ENCODE data around the gene SNX17.
"Not testable (repeated sequence)": the region's sequence is repeated elsewhere in the genome, so short reads cannot be mapped to it uniquely, and the experiment has no call there.

Gene SNX17

DNA sequence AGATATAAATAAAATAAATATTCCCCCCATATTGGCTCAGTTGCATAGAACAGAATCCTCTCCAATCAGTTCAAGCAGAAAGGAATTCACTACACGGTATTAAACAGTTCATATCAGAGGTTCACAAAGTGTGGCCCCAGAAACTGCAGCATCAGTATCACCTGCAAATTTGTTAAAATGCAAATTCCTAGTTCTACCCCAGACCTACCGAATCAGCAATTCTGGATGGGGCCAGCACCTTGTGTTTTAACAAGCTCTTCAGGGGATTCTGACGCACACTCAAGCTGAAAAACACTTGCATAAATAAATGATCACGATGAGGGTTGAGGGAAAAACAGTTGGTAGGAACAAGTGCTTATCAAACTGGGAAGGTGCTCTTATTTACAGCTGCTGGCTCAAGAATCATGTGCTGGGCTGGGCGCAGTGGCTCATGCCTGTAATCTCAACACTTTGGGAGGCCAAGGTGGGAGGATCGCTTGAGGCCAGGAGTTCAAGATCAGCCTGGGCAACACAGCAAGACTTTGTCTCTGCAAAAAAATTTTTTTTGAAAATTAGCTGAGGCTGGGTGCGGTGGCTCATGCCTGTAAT, 20.2 kb upstream of the SNX17 start:
- no peak overlapping the region for H3K27ac ChIP-seq (replicated peaks)
- DNase-seq (ENCODE audit: low read depth in 1 of 2, low spot score in 1 of 2), result no peak
- H3K27me3 ChIP-seq (ENCODE audit: insufficient read depth, poor library complexity, severe bottlenecking), result no peaks in the 10 kb centered on the region
- TF ChIP-seq, protein P1, sequence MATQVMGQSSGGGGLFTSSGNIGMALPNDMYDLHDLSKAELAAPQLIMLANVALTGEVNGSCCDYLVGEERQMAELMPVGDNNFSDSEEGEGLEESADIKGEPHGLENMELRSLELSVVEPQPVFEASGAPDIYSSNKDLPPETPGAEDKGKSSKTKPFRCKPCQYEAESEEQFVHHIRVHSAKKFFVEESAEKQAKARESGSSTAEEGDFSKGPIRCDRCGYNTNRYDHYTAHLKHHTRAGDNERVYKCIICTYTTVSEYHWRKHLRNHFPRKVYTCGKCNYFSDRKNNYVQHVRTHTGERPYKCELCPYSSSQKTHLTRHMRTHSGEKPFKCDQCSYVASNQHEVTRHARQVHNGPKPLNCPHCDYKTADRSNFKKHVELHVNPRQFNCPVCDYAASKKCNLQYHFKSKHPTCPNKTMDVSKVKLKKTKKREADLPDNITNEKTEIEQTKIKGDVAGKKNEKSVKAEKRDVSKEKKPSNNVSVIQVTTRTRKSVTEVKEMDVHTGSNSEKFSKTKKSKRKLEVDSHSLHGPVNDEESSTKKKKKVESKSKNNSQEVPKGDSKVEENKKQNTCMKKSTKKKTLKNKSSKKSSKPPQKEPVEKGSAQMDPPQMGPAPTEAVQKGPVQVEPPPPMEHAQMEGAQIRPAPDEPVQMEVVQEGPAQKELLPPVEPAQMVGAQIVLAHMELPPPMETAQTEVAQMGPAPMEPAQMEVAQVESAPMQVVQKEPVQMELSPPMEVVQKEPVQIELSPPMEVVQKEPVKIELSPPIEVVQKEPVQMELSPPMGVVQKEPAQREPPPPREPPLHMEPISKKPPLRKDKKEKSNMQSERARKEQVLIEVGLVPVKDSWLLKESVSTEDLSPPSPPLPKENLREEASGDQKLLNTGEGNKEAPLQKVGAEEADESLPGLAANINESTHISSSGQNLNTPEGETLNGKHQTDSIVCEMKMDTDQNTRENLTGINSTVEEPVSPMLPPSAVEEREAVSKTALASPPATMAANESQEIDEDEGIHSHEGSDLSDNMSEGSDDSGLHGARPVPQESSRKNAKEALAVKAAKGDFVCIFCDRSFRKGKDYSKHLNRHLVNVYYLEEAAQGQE (IDR thresholded peaks at IDR 0.05; ENCODE audit: insufficient replicate concordance, low read depth), result no peak
- TF ChIP-seq, protein P2, sequence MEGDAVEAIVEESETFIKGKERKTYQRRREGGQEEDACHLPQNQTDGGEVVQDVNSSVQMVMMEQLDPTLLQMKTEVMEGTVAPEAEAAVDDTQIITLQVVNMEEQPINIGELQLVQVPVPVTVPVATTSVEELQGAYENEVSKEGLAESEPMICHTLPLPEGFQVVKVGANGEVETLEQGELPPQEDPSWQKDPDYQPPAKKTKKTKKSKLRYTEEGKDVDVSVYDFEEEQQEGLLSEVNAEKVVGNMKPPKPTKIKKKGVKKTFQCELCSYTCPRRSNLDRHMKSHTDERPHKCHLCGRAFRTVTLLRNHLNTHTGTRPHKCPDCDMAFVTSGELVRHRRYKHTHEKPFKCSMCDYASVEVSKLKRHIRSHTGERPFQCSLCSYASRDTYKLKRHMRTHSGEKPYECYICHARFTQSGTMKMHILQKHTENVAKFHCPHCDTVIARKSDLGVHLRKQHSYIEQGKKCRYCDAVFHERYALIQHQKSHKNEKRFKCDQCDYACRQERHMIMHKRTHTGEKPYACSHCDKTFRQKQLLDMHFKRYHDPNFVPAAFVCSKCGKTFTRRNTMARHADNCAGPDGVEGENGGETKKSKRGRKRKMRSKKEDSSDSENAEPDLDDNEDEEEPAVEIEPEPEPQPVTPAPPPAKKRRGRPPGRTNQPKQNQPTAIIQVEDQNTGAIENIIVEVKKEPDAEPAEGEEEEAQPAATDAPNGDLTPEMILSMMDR (IDR thresholded peaks at IDR 0.05; ENCODE audit: insufficient read depth, low read length), result no peak
- TF ChIP-seq GABPA (IDR thresholded peaks at IDR 0.05; ENCODE audit: low read depth) (no peak), POLR2AphosphoS5 (IDR thresholded peaks at IDR 0.05; ENCODE audit: low read depth) (no peak), SPI1 (IDR thresholded peaks at IDR 0.05; ENCODE audit: borderline replicate concordance, low read depth) (no peak)
- H3K4me3 ChIP-seq (replicated peaks; ENCODE audit: insufficient read depth, low read length), result no peak overlapping the region

DNA sequence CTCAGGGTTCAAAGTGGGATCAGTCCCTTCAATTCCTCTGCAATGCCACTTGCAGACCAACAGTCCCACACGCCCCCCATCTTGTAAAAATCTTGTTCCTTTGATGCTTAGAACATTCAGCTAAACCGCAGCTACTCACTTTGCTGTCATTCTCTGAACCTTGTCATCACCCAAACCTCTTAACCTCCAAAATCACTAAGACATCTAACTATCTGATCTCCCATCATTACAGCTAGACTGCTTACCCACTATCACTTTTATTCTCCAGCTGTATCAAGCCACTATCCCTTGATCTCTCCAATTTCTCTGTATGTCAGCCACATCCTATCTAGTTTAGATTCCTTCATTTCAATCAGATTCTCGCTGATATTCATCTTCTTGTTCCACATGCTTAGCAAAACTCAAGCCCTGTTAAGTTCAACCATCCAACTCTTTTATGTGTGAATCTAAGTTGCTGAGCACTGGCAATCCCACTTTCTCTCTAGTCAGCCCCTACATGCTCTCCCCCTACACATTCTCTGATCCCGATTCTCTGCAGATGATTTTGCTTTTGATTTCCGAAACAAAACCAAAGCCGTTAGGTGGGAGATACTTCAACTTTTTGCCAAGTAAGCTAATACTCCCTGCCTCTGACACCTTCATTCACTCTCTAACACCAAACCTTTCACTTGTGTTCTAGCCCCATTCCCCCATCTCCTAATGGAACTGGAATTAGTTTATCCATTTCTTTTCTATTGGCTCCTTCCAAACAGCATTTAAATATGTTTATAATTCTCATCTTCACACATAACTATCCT, 18.4 kb upstream of the SNX17 start:
- no peak overlapping the region for H3K27ac ChIP-seq (replicated peaks)
- DNase-seq (ENCODE audit: low read depth in 1 of 2, low spot score in 1 of 2), result no peak
- H3K27me3 ChIP-seq (ENCODE audit: insufficient read depth, poor library complexity, severe bottlenecking), result no peaks in the 10 kb centered on the region
- no peak for TF ChIP-seq POLR2AphosphoS5 (IDR thresholded peaks at IDR 0.05; ENCODE audit: low read depth)
- TF ChIP-seq, protein P2 (IDR thresholded peaks at IDR 0.05; ENCODE audit: insufficient read depth, low read length), result no peak
- TF ChIP-seq, protein P1 (IDR thresholded peaks at IDR 0.05; ENCODE audit: insufficient replicate concordance, low read depth), result no peak
- TF ChIP-seq GABPA (IDR thresholded peaks at IDR 0.05; ENCODE audit: low read depth), result no peak
- TF ChIP-seq SPI1 (IDR thresholded peaks at IDR 0.05; ENCODE audit: borderline replicate concordance, low read depth), result no peak
- H3K4me3 ChIP-seq (replicated peaks; ENCODE audit: insufficient read depth, low read length), result no peak overlapping the region

DNA sequence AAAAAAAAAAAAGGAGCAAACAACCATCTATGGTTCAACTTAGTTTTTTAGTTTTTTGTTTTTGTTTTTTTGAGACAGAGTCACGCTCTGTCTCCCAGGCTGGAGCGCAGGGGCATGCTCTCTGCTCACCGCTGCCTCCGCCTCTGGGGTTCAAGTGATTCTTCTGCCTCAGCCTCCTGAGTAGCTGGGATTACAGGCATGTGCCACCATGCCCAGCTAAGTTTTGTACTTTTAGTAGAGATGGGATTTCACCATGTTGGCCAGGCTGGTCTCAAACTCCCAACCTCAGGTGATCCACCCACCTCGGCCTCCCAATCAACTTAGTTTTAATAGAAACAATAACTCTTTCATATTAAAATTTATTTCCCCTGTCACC, 17.0 kb upstream of the SNX17 start:
- not testable (repeated sequence) for H3K27ac ChIP-seq (replicated peaks); H3K4me3 ChIP-seq (replicated peaks; ENCODE audit: insufficient read depth, low read length); DNase-seq (ENCODE audit: low read depth in 1 of 2, low spot score in 1 of 2); H3K27me3 ChIP-seq (ENCODE audit: insufficient read depth, poor library complexity, severe bottlenecking)

DNA sequence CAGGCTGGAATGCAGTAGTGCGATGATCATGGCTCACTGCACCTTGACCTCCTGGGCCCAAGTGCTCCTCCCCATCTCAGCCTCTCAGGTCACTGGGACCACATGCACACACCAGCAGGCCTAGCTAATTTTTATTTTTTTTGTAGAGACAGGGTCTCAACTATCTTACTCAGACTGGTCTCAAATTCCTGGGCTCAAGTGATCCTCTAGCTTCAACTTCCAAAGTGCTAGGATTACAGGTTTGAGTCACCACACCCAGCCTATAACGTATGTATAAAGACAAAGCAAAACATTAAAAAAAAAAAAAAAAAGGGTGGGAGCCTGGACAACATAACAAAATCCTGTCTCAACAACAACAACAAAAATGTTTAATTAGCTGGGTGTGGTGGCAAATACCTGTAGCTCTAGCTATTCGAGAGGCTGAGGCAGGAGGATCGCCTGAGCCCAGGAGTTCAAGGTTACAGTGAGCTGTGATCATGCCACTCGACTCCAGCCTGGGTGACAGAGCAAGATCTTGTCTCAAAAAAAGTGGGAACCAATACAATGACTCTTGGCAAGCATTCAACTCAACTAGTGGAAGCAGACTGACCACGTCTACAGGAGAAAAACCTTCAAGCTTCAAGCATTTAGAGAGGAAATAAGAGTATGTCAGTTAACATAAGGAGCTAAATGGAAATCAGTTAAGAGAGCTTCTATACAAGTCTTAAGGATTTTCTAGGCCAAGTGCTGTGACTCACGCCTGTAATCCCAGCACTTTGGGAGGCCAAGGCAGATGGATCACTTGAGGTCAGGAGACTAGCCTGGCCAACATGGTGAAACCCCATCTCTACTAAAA, 16.4 kb upstream of the SNX17 start:
- Histone ChIP-seq H3K4me3 (replicated peaks; ENCODE audit: insufficient read depth, low read length) (no peak overlapping the region), H3K27ac (replicated peaks) (no peak overlapping the region), H3K27me3 (ENCODE audit: insufficient read depth, poor library complexity, severe bottlenecking) (no peaks in the 10 kb centered on the region)
- TF ChIP-seq, protein P1 (IDR thresholded peaks at IDR 0.05; ENCODE audit: insufficient replicate concordance, low read depth), result no peak
- TF ChIP-seq SPI1 (IDR thresholded peaks at IDR 0.05; ENCODE audit: borderline replicate concordance, low read depth) (no peak), POLR2AphosphoS5 (IDR thresholded peaks at IDR 0.05; ENCODE audit: low read depth) (no peak), GABPA (IDR thresholded peaks at IDR 0.05; ENCODE audit: low read depth) (no peak)
- TF ChIP-seq, protein P2 (IDR thresholded peaks at IDR 0.05; ENCODE audit: insufficient read depth, low read length), result no peak
- peak in 1 of 2 experiments; percentile 55 for DNase-seq (ENCODE audit: low read depth in 1 of 2, low spot score in 1 of 2)

All from HL-60 (cell line).